IPS-18a (cell line): ENCODE measurements around the gene BLVRB.

Experiments
- H3K27ac ChIP-seq: one replicate; pipeline ENCODE4 v1.5.1; 2013; ENCODE audit warnings: low read length
- H3K27me3 ChIP-seq: one replicate; pipeline ENCODE4 v1.6.1; 2013; ENCODE audit warnings: mild to moderate bottlenecking, low read length; ENCODE audit not compliant: control insufficient read depth, insufficient read depth
- H3K36me3 ChIP-seq: one replicate; pipeline ENCODE4 v1.6.1; 2013; ENCODE audit warnings: low read depth, low read length; ENCODE audit not compliant: control insufficient read depth
- H3K4me1 ChIP-seq: one replicate; pipeline ENCODE4 v1.6.1; 2013; ENCODE audit warnings: low read depth, low read length; ENCODE audit not compliant: control insufficient read depth
- H3K4me3 ChIP-seq: one replicate; pipeline ENCODE4 v1.5.1; 2013; ENCODE audit warnings: low read length
- H3K9ac ChIP-seq: one replicate; pipeline ENCODE4 v1.6.1; 2013; ENCODE audit warnings: mild to moderate bottlenecking, low read length, moderate library complexity
- H3K9me3 ChIP-seq: one replicate; pipeline ENCODE4 v1.6.1; 2013; ENCODE audit warnings: low read depth, low read length; ENCODE audit not compliant: control insufficient read depth

Gene BLVRB

GRCh38 chr19:40407714-40408597, 57.6 kb downstream of the BLVRB start:
- H3K27me3 ChIP-seq = no peaks in the 10 kb centered on the region
- H3K27ac ChIP-seq = no peak overlapping the region
- H3K9me3 ChIP-seq = no peaks in the 10 kb centered on the region
- H3K4me1 ChIP-seq = peaks cover 4% of the 10 kb centered on the region
- H3K4me3 ChIP-seq = no peak overlapping the region
- no peak overlapping the region for H3K9ac ChIP-seq
- H3K36me3 ChIP-seq = no peaks in the 10 kb centered on the region

GRCh38 chr19:40403262-40403984, 62.1 kb downstream of the BLVRB start:
- peaks cover 8% of the 10 kb centered on the region for H3K27me3 ChIP-seq
- H3K36me3 ChIP-seq = no peaks in the 10 kb centered on the region
- H3K9ac ChIP-seq = no peak overlapping the region
- H3K4me1 ChIP-seq = no peaks in the 10 kb centered on the region
- peak overlapping the region; percentile 59 for H3K4me3 ChIP-seq
- H3K9me3 ChIP-seq = no peaks in the 10 kb centered on the region
- H3K27ac ChIP-seq = no peak overlapping the region

- Histone ChIP-seq H3K9ac (no peak overlapping the region), H3K27me3 (peaks cover 16% of the 10 kb centered on the region), H3K27ac (no peak overlapping the region), H3K4me3 (no peak overlapping the region), H3K36me3 (no peaks in the 10 kb centered on the region), H3K9me3 (no peaks in the 10 kb centered on the region), H3K4me1 (no peaks in the 10 kb centered on the region)
These were observed 65.0 kb downstream of the BLVRB start for GRCh38 chr19:40400559-40400958.

- Histone ChIP-seq H3K4me1 (no peaks in the 10 kb centered on the region), H3K4me3 (no peak overlapping the region), H3K9ac (no peak overlapping the region), H3K27ac (no peak overlapping the region), H3K27me3 (peaks cover 16% of the 10 kb centered on the region), H3K9me3 (no peaks in the 10 kb centered on the region), H3K36me3 (no peaks in the 10 kb centered on the region)
These were observed 67.0 kb downstream of the BLVRB start for GRCh38 chr19:40398417-40399131.
